Fibroblast of lung (primary cell): ENCODE measurements around the gene UGT1A7. TPM values are rescaled to one million over a fixed set of nuclear protein-coding genes. Genes with fewer than 3 reads are reported as not detected.

Experiments used
- DNase-seq, 2 donors: peaks; one replicate each; pipeline versions ENCODE4 v3.0.0 to v3.0.0-alpha.2; 2010; ENCODE audit warnings: low read depth in 2 of 2
- H2AFZ ChIP-seq: 2 replicates; pipeline ENCODE4 v1.5.1; 2012; ENCODE audit warnings: low read length, control low read depth, inconsistent platforms
- H3K27ac ChIP-seq: 2 replicates; pipeline ENCODE4 v1.5.1; 2011; ENCODE audit warnings: low read length, control low read depth; ENCODE audit not compliant: insufficient read depth
- H3K27me3 ChIP-seq: 2 replicates; pipeline ENCODE4 v1.5.1; 2011; ENCODE audit warnings: mild to moderate bottlenecking, low read length; ENCODE audit not compliant: control insufficient read depth, insufficient read depth
- H3K36me3 ChIP-seq: 2 replicates; pipeline ENCODE4 v1.5.1; 2011; ENCODE audit warnings: low read length; ENCODE audit not compliant: control insufficient read depth, insufficient read depth
- H3K4me1 ChIP-seq: 2 replicates; pipeline ENCODE4 v1.5.1; 2011; ENCODE audit warnings: low read length; ENCODE audit not compliant: control insufficient read depth, insufficient read depth; ENCODE audit errors: extremely low read depth
- H3K4me2 ChIP-seq: 2 replicates; pipeline ENCODE4 v1.5.1; 2011; ENCODE audit warnings: low read length, control low read depth; ENCODE audit not compliant: insufficient read depth; ENCODE audit errors: extremely low read depth
- H3K4me3 ChIP-seq, 4 experiments: fragments of 200-600 bp in 1 of 4; sonication (generic) in 1 of 4; replicated peaks in 1 of 4; 2 replicates each; pipeline ENCODE4 v1.5.1; 2011 to 2016; ENCODE audit warnings: low read length in 4 of 4, low read depth in 3 of 4, mild to moderate bottlenecking in 3 of 4, control low read depth in 2 of 4, inconsistent platforms in 1 of 4, mixed read lengths in 1 of 4; ENCODE audit not compliant: insufficient read depth in 1 of 4; ENCODE audit errors: control extremely low read depth in 1 of 4
- H3K79me2 ChIP-seq: 2 replicates; pipeline ENCODE4 v1.5.1; 2012; ENCODE audit warnings: mild to moderate bottlenecking, low read length, inconsistent platforms; ENCODE audit not compliant: control insufficient read depth, insufficient read depth
- H3K9ac ChIP-seq: 2 replicates; pipeline ENCODE4 v1.5.1; 2011; ENCODE audit warnings: mild to moderate bottlenecking, low read length, control low read depth; ENCODE audit not compliant: insufficient read depth
- H3K9me3 ChIP-seq: 2 replicates; pipeline ENCODE4 v1.5.1; 2012; ENCODE audit warnings: low read depth, low read length; ENCODE audit not compliant: control insufficient read depth, insufficient read depth
- H4K20me1 ChIP-seq: 2 replicates; pipeline ENCODE4 v1.5.1; 2011; ENCODE audit warnings: low read length; ENCODE audit not compliant: control insufficient read depth, insufficient read depth; ENCODE audit errors: extremely low read depth
- CTCF ChIP-seq, 2 donors: IDR thresholded peaks in 1 of 2; conservative IDR thresholded peaks in 1 of 2; 1 replicate in 1 of 2; 2 replicates in 1 of 2; pipeline ENCODE4 v1.5.1; 2011 to 2012; ENCODE audit warnings: low read length in 2 of 2, control low read depth in 1 of 2, inconsistent platforms in 1 of 2, low read depth in 1 of 2, mild to moderate bottlenecking in 1 of 2
- EZH2 ChIP-seq: IDR thresholded peaks from 2 replicates; pipeline ENCODE4 v1.5.1; 2012; ENCODE audit warnings: low read length, control low read depth, mild to moderate bottlenecking; ENCODE audit errors: missing control alignments
- polyA plus RNA-seq, 2 donors: library from polyadenylated mRNA; depleted of rRNA in 1 of 2; stranded (reverse) in 1 of 2; unstranded in 1 of 2; fragments of >200 nt; gene quantifications; 2 replicates each; pipeline ENCODE4 v1.2.1, GENCODE V29; 2011 to 2012; ENCODE audit warnings: missing spikeins in 1 of 2
- total RNA-seq: library from RNA; depleted of rRNA; stranded (reverse); fragments of >200 nt; gene quantifications from 2 replicates; pipeline ENCODE4 v1.2.1, GENCODE V29; 2014

UGT1A7 gene
- total and polyA plus RNA-seq, 2 donors (not counting 1 experiment from before 2014, with no cell fraction given) = not detected

GRCh38 chr2:233668605-233669260 lies 13.0 kb upstream of the UGT1A7 start:
- Histone ChIP-seq H4K20me1 (no peaks in the 10 kb centered on the region), H3K9ac (no peak overlapping the region), H3K27me3 (no peaks in the 10 kb centered on the region), H3K36me3 (no peaks in the 10 kb centered on the region), H3K4me1 (no peaks in the 10 kb centered on the region), H3K4me2 (no peak overlapping the region), H3K9me3 (no peaks in the 10 kb centered on the region), H3K27ac (no peak overlapping the region), H3K4me3 (no peak overlapping the region), H3K79me2 (no peaks in the 10 kb centered on the region), H2AFZ (no peak overlapping the region)
- no peak for DNase-seq
- no peak for TF ChIP-seq EZH2
- TF ChIP-seq CTCF (conservative IDR thresholded peaks at IDR 0.05 in 1 of 2, IDR thresholded peaks at IDR 0.05 in 1 of 2; ENCODE audit: low read depth in 1 of 2, low read length in 2 of 2) = no peak

GRCh38 chr2:233671290-233672161 lies 10.2 kb upstream of the UGT1A7 start, which contains the start of gene UGT1A9:
UGT1A9 (plus strand) TSS chr2:233671898; CDS start chr2:233671935, 37 bp downstream.
- Histone ChIP-seq H3K79me2 (no peaks in the 10 kb centered on the region), H3K4me2 (no peak within 1 kb of the TSS), H3K9ac (no peak within 1 kb of the TSS), H2AFZ (no peak within 1 kb of the TSS), H3K4me1 (no peaks in the 10 kb centered on the region), H3K9me3 (no peaks in the 10 kb centered on the region), H4K20me1 (no peaks in the 10 kb centered on the region), H3K4me3 (no peak within 1 kb of the TSS), H3K36me3 (no peaks in the 10 kb centered on the region), H3K27me3 (no peaks in the 10 kb centered on the region), H3K27ac (no peak within 1 kb of the TSS)
- no peak for DNase-seq
- TF ChIP-seq EZH2 (no peak), CTCF (conservative IDR thresholded peaks at IDR 0.05 in 1 of 2, IDR thresholded peaks at IDR 0.05 in 1 of 2; ENCODE audit: low read depth in 1 of 2, low read length in 2 of 2) (no peak)

GRCh38 chr2:233672886-233673285 lies 8.8 kb upstream of the UGT1A7 start:
- no peaks in the 10 kb centered on the region for H3K36me3 ChIP-seq
- H3K9me3 ChIP-seq = no peaks in the 10 kb centered on the region
- H3K4me3 ChIP-seq = no peak overlapping the region
- no peaks in the 10 kb centered on the region for H3K79me2 ChIP-seq
- TF ChIP-seq EZH2 (no peak), CTCF (conservative IDR thresholded peaks at IDR 0.05 in 1 of 2, IDR thresholded peaks at IDR 0.05 in 1 of 2; ENCODE audit: low read depth in 1 of 2, low read length in 2 of 2) (no peak)
- no peaks in the 10 kb centered on the region for H3K4me1 ChIP-seq
- DNase-seq = no peak
- no peaks in the 10 kb centered on the region for H3K27me3 ChIP-seq
- no peak overlapping the region for H3K4me2 ChIP-seq
- H3K9ac ChIP-seq = no peak overlapping the region
- H4K20me1 ChIP-seq = no peaks in the 10 kb centered on the region
- no peak overlapping the region for H2AFZ ChIP-seq
- no peak overlapping the region for H3K27ac ChIP-seq
